Measurements from ENCODE around the gene RYR3.

RYR3 gene

DNA sequence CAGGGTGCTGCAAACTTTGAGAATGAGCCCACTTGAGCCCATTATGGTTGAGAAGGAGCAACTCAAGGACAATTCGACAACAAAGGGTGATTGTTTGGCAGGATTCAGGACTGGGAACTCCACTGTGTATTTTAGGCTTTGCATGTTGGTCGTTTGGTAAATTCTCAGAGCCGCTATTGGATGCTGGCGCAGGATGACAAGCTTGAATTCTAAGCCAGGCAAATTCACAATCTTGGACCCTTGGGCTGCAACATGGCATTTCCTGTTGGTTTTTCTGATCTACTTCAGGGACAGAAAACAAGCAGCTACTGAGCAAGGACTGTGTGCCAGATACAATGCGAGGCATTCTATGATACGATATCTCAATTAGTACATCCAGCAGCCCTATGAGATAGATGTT is 82.8 kb downstream of the RYR3 start:
- no peak for DNase-seq

- DNase-seq, result no peak
Observed at GRCh38 chr15:33395321-33395720, 84.6 kb downstream of the RYR3 start.

GRCh38 chr15:33395846-33396245 is 85.1 kb downstream of the RYR3 start:
- no peak for DNase-seq

DNA sequence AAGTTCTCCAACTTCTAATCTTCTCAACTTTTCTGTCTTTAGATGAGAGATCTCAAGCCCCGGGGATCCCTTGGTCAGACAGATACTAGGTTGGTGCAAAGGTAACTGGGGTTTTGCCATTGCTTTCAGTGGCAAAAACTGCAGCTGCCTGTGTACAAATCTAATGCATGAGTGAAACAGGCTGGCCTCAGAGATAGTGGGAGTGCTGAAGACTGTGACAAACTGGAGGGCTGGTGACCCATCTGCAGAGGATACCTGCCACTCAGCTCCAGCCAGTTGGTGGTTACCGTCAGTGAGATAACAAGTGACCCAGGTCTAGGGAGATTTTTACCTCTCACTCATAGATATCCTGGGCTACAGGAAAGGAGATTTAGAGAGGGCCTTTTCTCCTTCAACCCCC is 85.7 kb downstream of the RYR3 start:
- DNase-seq, result no peak

DNA sequence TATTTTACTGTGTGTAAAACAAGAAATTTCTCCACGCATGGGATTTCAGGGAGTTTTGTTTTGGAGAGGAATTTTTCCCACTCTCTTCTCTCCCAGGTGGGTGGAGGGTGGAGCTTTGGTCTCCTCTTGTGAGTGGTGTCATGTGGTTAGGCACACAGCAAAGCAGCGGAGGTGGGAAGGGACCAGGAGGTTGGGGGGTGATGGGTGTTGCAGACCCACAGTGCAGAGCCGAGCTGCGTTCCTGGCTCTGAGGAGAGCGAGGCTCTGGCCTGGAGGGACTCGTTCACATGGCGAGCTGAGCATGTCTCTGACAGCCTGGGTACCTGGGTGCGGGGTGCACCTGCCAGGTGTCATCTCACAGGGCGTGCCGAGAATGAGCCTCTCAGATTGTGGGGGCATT is 87.8 kb downstream of the RYR3 start:
- no peak for DNase-seq

GRCh38 chr15:33400941-33401340 is 90.2 kb downstream of the RYR3 start:
- DNase-seq, result no peak

- no peak for DNase-seq
Observed at GRCh38 chr15:33402600-33402999, 91.8 kb downstream of the RYR3 start.

DNA sequence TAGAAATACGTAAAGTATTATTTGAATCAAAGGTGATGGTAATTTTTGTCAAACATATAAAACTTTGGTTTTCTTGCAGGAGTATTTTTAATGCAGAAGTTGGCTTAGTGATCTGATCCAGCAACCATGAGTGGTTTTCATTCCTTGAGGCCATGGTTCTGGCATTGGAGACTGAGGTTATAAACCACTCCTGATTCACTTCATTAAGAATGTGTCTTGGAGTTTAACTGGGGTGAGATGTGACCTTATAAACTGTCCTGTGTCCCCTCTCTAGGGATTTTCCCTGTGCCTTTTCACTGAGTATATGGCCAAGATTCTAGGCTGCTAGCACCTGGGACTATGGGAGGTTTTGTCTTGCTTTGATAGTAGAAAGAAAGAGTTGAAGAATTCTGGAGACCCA is 94.3 kb downstream of the RYR3 start:
- no peak for DNase-seq

DNA sequence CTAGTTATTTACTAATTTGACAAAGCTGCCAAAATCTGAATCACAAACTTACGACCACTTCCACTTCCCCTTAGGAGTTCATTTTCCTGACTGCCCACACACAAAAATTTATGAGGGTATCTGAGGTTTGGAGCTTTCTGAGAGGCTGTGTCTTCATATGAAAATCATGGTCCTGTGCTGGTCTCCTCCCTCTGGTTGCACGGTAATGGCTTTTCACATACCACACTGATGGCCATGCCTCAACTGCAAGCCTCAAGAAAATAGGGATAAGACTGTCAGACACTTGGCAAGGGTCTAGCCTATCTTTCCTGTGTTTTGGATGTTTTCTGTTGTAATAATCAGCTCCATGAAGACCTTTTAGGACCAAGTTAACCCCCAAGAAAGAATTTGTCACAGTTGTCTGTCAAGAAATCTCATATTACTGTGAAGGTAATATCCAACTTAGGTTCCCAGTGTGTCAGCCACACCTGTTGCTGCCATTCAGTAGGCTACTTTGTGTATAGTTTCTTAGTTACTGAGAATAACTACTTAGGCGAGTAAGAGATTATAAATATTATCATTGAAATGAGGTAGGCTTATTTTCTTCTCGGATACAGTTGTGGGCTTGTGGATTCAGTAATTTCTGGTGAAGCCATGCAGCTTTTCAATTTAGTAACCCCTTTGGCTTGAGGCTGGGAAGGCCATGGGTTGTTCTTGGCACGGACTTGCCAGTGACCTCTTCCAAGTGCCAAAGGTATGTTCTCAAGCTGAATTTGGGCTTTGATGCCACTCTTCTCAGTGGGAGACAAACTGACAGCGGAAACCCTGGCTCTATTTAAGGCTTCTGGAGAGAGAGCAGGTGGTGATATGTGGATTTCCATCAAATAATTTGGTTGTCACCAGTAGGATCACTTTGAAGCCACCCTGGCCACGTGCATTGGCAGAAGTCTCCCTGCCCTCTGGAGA is 101.1 kb downstream of the RYR3 start:
- no peak for DNase-seq

DNA sequence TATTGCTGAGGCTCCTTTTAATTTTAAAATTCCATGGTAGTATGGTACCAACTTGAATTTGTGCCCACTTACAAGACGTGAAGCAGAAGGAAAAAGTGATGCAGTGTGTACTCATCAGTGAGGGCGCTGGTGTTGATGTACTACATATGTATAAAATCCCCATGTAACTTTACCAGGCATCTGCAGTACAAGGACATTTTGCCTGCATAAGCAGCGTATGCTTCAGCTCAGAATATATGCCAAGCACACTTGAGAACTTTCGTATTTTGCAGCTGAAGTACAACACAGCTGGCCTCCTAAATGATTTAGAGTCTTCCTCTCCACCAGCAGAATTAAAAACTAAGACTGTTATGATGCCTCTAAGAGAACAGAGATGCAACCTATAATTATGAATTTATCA is 108.9 kb downstream of the RYR3 start:
- no peak for DNase-seq

GRCh38 chr15:33424025-33424424 is 113.3 kb downstream of the RYR3 start:
- no peak for DNase-seq

GRCh38 chr15:33425142-33425541 is 114.4 kb downstream of the RYR3 start:
- DNase-seq, result no peak

GRCh38 chr15:33430577-33430976 is 119.8 kb downstream of the RYR3 start:
- DNase-seq, result no peak

- DNase-seq, result no peak
Observed at GRCh38 chr15:33433821-33434220, 123.1 kb downstream of the RYR3 start.

GRCh38 chr15:33438396-33438795 is 127.6 kb downstream of the RYR3 start:
- DNase-seq, result no peak

- DNase-seq, result no peak
Observed at GRCh38 chr15:33440900-33441299, 130.1 kb downstream of the RYR3 start.

DNA sequence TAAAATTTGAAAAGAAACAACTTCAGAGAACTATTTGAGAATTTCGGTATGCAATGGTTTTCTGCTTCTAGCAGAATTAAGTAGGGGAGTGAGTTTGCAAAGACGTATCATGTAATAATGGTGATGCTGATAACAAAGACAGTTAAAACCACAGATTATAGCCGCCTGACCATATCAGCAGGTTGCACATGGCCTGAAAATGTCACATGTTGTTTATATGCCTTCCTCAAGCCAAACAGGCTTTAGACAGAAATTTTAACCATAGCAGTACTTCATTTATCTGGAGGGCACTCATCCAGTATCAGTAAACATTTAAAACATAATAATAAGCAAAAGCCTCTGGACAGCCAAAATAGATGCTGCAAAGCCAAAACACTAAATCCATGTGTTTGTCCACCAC is 131.7 kb downstream of the RYR3 start:
- DNase-seq, result no peak

GRCh38 chr15:33443708-33444107 is 132.9 kb downstream of the RYR3 start:
- no peak for DNase-seq

DNA sequence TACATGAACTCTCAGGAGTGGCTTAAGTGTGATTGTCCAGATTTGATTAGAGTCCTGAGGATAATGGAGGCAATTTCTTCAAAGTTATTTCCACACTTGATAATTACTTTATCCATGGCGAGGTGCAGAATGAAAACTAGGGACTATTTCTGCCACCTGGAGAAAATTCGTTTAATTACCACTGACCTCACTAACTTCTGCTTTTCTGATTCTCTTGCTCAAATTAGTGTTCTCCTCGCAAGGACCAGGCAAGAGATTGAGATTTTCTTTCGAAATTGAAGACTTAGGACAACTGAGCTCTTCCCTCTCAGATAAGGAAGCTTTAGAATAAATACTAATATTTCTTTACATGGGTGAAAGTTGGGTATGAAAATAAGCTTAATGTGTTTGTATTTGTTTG is 135.2 kb downstream of the RYR3 start:
- no peak for DNase-seq

- no peak for DNase-seq
Observed at GRCh38 chr15:33448151-33448550, 137.4 kb downstream of the RYR3 start.

GRCh38 chr15:33448961-33449606 is 138.3 kb downstream of the RYR3 start:
- DNase-seq, result no peak

DNA sequence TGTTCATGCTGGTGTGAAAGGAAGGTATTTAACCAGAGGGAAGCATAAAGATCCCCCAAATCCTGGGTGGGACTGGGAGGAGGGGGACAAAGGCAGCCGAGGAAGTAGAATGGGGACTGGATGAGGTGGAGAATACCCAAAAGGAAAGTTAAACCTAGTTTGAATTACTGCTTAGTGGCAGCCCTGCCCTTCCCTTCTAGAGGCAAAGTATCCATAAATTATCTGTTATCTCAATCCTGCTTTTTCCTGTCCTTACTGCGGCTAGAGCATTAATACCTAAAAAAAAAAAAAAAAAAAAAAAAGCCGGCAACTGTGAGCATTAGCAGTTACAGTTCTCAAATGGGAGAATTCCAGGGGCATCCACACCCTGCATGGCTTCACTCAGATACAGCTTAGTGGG is 139.0 kb downstream of the RYR3 start:
- DNase-seq, result no peak

DNA sequence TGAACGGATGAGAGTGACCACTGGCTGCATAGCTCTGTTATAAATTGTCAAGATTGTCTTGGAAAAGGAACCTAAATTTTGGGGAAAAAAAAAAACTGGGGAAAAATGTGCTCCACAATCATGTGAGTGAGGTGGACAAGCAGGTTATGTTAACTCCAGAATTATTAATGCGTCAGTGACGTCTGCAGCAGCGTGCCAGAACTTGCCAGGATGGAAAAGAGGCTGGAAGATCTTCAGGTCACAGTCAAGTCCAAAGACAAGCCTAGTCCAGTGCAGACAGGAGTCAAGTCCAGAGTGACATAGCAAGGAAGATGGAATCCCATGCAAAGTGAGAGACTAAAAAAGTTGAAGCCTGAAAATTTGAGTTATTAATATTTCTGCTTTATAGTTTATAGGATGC is 140.6 kb downstream of the RYR3 start:
- no peak for DNase-seq

DNA sequence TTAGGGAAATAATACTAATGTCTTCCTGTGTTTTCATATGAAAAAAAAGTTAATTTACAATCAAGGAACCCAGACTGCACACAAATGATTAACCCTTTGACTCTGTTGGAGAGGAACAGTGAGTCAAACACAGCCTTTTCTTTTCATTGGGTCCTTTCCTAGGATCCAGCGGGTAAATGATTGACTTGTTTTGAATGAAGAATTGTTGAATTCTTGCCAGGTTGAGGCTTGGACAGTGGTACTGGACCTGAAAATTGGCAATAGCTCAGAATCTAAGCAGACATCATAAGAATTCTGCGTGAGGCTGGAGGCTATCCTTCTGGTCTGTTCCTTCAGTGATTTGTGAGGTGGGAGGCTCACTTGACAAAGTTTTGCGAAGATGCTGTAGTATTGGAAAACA is 143.0 kb downstream of the RYR3 start:
- DNase-seq, result no peak

DNA sequence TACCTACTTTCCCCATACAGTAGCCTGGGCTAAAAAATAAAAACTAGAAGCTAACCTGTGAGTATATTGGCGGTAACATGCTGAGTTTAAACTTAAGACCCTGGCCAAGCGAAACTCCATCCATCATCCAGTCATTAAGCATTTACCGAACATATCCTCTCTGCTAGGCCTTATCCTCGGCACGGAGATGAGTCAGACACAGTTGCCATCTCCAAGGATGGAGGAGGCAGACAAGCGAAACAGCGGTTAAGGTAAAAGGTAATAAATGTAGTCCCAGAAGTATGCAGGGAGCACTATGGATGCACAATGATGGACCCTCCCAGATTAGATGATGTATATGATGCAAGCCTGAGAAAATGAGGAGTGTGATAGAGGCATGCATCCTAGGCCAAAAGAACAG is 143.6 kb downstream of the RYR3 start:
- no peak for DNase-seq
